K562 (cell line): ENCODE measurements around the gene BBS5.

Source experiments
- CTCF ChIP-seq, 3 experiments: IDR thresholded peaks in 2 of 3; conservative IDR thresholded peaks in 1 of 3; 2 replicates each; pipeline ENCODE4 v1.5.1; 2011 to 2012; ENCODE audit warnings: low read length in 3 of 3, mild to moderate bottlenecking in 3 of 3, control low read depth in 2 of 3, improper control_type of control experiment in 1 of 3, inconsistent platforms in 1 of 3, low read depth in 1 of 3, mixed read lengths in 1 of 3, moderate library complexity in 1 of 3; ENCODE audit not compliant: insufficient read depth in 2 of 3
- EGR1 ChIP-seq: fragments of 450-650 bp; conservative IDR thresholded peaks from 2 replicates; pipeline ENCODE4 v1.6.1; 2017; ENCODE audit warnings: mild to moderate bottlenecking
- FOXK1 ChIP-seq: sonication (generic); formaldehyde crosslinking; IDR thresholded peaks from 2 replicates; pipeline ENCODE4 v1.8.0; 2022; ENCODE audit warnings: missing genetic modification reagents, mild to moderate bottlenecking, borderline replicate concordance
- RFX5 ChIP-seq: IDR thresholded peaks from 2 replicates; pipeline ENCODE4 v1.6.1; 2011; ENCODE audit warnings: low read depth, mild to moderate bottlenecking, improper control_type of control experiment, low read length
- TAF1 ChIP-seq: IDR thresholded peaks from 2 replicates; pipeline ENCODE4 v1.6.1; 2011; ENCODE audit warnings: mild to moderate bottlenecking, low read length, moderate library complexity; ENCODE audit not compliant: insufficient read depth, control insufficient read depth, severe bottlenecking; ENCODE audit errors: extremely low read depth
- TCF7L2 ChIP-seq: fragments of 150-350 bp; IDR thresholded peaks from 2 replicates; pipeline ENCODE4 v1.6.1; 2016; ENCODE audit warnings: low read depth, mild to moderate bottlenecking, low read length, moderate library complexity
- ZBTB40 ChIP-seq, 2 experiments: fragments of 450-650 bp in 1 of 2; sonication (generic) in 1 of 2; formaldehyde crosslinking in 1 of 2; IDR thresholded peaks; 2 replicates each; pipeline versions ENCODE4 v1.7.1 to v1.9.0; 2016 to 2022; ENCODE audit warnings: inconsistent platforms in 1 of 2, mild to moderate bottlenecking in 1 of 2, missing genetic modification reagents in 1 of 2
- ZKSCAN1 ChIP-seq: fragments of 150-350 bp; IDR thresholded peaks from 2 replicates; pipeline ENCODE4 v1.6.1; 2016; ENCODE audit warnings: low read depth, low read length
- ZNF175 ChIP-seq: fragments of 200-800 bp; sonication (Bioruptor generic); IDR thresholded peaks from 2 replicates; pipeline ENCODE4 v1.6.1; 2016; ENCODE audit warnings: low read depth, mild to moderate bottlenecking, missing genetic modification characterization, missing compliant biosample characterization
- ZNF253 ChIP-seq: fragments of 250-450 bp; sonication (Bioruptor Pico); conservative IDR thresholded peaks from 2 replicates; pipeline ENCODE4 v1.6.1; 2021; ENCODE audit warnings: mild to moderate bottlenecking
- ZNF263 ChIP-seq: sonication (generic); formaldehyde crosslinking; IDR thresholded peaks from 2 replicates; pipeline ENCODE4 v1.8.0; 2022; ENCODE audit warnings: mild to moderate bottlenecking, missing genetic modification reagents, borderline replicate concordance
- ZNF609 ChIP-seq: sonication (generic); formaldehyde crosslinking; IDR thresholded peaks from 2 replicates; pipeline ENCODE4 v1.8.1; 2023; ENCODE audit warnings: missing genetic modification reagents, mild to moderate bottlenecking, borderline replicate concordance
- ZNF778 ChIP-seq: fragments of 450-650 bp; formaldehyde crosslinking; IDR thresholded peaks from 2 replicates; pipeline ENCODE4 v1.4.0; 2020; ENCODE audit warnings: mild to moderate bottlenecking, moderate library complexity

GRCh38 chr2:169486487-169486886 is 7.2 kb downstream of the BBS5 start:
- TF ChIP-seq ZNF263 (CRISPR knock-in tag), result no peak
- TF ChIP-seq FOXK1, result no peak
- TF ChIP-seq CTCF (IDR thresholded peaks at IDR 0.05 in 2 of 3, conservative IDR thresholded peaks at IDR 0.05 in 1 of 3; ENCODE audit: insufficient read depth in 2 of 3, low read depth in 1 of 3, low read length in 3 of 3), result no peak
- no peak for TF ChIP-seq ZKSCAN1
- no peak for TF ChIP-seq ZNF253 (CRISPR knock-in tag)
- TF ChIP-seq RFX5, result no peak
- no peak for TF ChIP-seq ZNF609 (CRISPR knock-in tag)
- no peak for TF ChIP-seq TAF1
- no peak for TF ChIP-seq ZNF778 (CRISPR knock-in tag)
- no peak for TF ChIP-seq TCF7L2
- TF ChIP-seq ZBTB40 (IDR thresholded peaks at IDR 0.05), result no peak
- TF ChIP-seq ZBTB40 (CRISPR knock-in tag; IDR thresholded peaks at IDR 0.05), result no peak
- TF ChIP-seq ZNF175, result no peak
- TF ChIP-seq EGR1, result no peak
